Gastrocnemius medialis (tissue), 4 donors: ENCODE measurements around the gene LRRC28.

Source experiments
- CTCF ChIP-seq, 5 experiments: fragments of 450-650 bp in 3 of 5; fragments of 200-600 bp in 2 of 5; sonication (generic) in 2 of 5; IDR thresholded peaks in 4 of 5; conservative IDR thresholded peaks in 1 of 5; 1 replicate in 4 of 5; 2 replicates in 1 of 5; pipeline ENCODE4 v1.5.1; 2016 to 2019; ENCODE audit warnings: antibody characterized with exemption in 5 of 5, mild to moderate bottlenecking in 3 of 5, moderate library complexity in 3 of 5
- POLR2A ChIP-seq, 2 donors: fragments of 450-650 bp; IDR thresholded peaks; one replicate each; pipeline ENCODE4 v1.6.1; 2017; ENCODE audit warnings: antibody characterized with exemption in 2 of 2, mild to moderate bottlenecking in 2 of 2, moderate library complexity in 2 of 2

- no peak for TF ChIP-seq CTCF (IDR thresholded peaks at IDR 0.05 in 4 of 5, conservative IDR thresholded peaks at IDR 0.05 in 1 of 5)
- TF ChIP-seq POLR2A (IDR thresholded peaks at IDR 0.05) = no peak
These were observed 174.5 kb downstream of the LRRC28 start for GRCh38 chr15:99425657-99426301.
